ENCODE data around the gene PDE4D.
A peak's percentile ranks its signal among the peaks of the same experiment; 100 is the strongest.

The PDE4D gene

DNA sequence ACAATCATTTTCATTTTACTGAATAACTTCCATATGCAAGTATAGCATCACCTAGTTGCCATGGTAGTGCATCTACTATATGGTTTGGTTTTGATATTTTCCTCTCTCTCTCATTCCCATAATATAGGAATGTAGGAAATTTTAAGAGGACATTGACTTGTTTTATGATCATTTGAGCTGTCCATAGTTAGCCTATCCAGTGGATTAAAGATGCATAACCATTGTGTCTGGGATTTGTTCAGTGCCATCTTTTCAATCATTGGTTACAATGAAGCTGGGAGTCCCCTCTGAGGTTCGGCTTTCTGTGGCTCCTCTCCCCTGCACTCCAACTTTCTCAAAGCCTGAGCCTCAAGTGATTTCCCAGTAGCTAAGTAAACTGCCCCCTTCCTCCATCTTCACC lies 852.2 kb downstream of the PDE4D start:
- Mint-ChIP-seq H3K9me3 (peaks cover 8% of the 10 kb centered on the region), H3K36me3 (peaks cover 29% of the 10 kb centered on the region), H3K4me3 (peak overlapping the region; percentile 89), H3K27me3 (peaks cover 5% of the 10 kb centered on the region), H3K27ac (peak overlapping the region; percentile 60), H3K4me1 (peaks cover 29% of the 10 kb centered on the region)
- CTCF ChIA-PET = interaction anchor here (1.0 to 3.3 kb wide), 5 partner anchors 58 to 170 kb away, joined by 4 to 23 read pairs (median 9); no protein-coding TSS in a partner anchor
- no peak for DNase-seq

DNA sequence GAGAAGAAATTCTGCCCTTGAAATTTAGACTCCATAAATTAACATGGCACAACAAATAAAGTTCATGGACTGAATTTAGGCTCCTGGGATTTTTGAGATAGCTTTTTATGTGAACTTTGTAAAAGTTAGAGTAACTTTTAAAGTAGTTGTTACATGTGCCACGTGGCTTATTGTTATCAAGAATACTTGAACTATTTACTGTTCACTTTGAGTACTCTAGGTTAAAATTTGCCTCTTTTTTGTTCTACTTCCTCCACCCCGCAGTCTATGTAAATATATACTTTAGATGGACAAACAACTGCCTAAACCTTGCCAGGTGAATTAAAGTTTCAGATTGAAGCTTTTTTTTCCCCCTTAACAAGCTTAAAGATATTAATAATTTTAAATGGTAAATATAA lies 852.7 kb downstream of the PDE4D start:
- peak overlapping the region; percentile 89 for H3K4me3 Mint-ChIP-seq
- H3K27ac Mint-ChIP-seq = peak overlapping the region; percentile 99
- H3K27me3 Mint-ChIP-seq = peaks cover 5% of the 10 kb centered on the region

DNA sequence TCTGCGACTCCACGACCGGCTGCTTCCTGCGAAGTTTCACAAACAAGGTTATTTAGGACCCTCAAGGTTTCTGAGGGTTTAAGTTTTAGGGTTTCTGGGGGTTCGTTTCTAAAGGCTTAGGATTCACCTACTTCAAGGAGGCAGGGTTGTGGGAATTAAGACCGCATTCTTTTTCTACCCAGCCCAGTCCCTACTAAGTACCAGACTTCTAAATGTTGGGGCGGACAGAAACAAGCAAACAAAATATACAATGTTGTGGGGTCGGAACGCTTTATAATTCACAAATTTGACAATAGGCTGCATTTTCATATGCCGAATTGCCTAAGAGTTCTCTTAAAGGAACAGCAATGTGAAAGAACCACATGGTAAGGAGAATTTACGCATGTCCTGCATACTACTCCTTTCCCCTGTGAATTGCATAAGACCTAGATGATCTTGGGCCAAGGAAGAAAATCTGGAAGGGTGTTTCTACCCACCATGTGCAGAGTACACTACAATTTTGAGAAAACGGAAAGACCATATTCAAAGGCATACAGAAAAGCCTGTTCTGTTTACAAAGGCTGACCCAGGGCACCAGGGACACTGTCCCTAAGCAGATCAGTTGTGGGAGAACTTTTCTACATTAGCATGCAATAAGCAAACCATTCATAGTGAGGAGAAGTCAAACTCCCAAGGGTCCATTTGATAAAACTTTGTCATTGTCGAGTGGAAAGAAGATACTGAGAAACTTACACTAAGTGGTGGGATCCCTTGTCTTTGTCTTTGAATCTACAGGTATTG lies 853.3 kb downstream of the PDE4D start:
- Mint-ChIP-seq H3K27me3 (peaks cover 2% of the 10 kb centered on the region), H3K36me3 (peaks cover 39% of the 10 kb centered on the region), H3K4me1 (peaks cover 38% of the 10 kb centered on the region), H3K9me3 (peaks cover 8% of the 10 kb centered on the region), H3K27ac (peak overlapping the region; percentile 99), H3K4me3 (peak overlapping the region; percentile 89)
- CTCF ChIA-PET = interaction anchor here (1.0 to 3.3 kb wide), 6 partner anchors 59 to 135 kb away, joined by 4 to 23 read pairs (median 8); no protein-coding TSS in a partner anchor
- no peak for DNase-seq

More for the DNA sequence above, 852.7 kb downstream of the PDE4D start:
- CTCF ChIA-PET = interaction anchor here (1.0 to 3.3 kb wide), 4 partner anchors 58 to 134 kb away, joined by 4 to 23 read pairs (median 13); no protein-coding TSS in a partner anchor
- H3K36me3 Mint-ChIP-seq = peaks cover 33% of the 10 kb centered on the region
- H3K4me1 Mint-ChIP-seq = peaks cover 32% of the 10 kb centered on the region
- DNase-seq = no peak
- peaks cover 8% of the 10 kb centered on the region for H3K9me3 Mint-ChIP-seq

DNA sequence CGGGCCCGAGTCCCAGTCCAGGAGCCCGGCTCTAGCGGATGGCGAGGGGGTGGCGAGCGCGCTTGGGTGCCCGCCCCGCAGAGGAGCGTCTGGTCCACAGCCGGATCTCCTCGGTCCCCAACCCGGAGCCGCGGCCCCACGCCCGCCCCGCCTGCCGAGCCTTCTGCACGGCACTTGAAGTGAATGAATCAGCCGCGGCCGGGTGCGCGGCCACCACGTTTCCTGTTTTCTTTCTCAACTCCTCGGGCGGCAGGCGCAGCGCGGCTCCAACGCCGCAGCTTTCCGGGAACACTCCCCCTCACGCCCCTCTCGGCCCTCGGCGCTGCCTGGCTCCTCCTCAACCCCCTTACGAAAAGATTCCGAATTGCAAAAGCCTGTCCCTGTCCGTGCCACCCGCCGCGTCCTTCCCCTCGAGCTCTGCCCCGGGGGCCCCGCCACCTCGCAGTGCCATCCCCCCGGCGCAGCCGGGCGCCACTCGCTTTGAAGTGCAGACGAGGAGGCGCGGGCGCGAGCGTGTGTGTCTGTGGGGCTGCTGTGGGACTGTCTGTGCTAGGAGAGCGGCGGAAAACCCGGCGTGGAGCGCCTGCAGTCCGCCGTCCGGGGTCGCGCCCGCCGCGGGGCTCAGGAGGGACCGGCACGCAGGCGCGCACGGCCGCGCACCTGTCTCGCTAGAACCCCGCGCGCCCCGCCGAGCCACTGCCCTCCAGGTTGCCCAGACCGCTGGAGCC lies 854.1 kb downstream of the PDE4D start:
- DNase-seq = peak; percentile 95
- peaks cover 46% of the 10 kb centered on the region for H3K4me1 Mint-ChIP-seq
- CTCF ChIA-PET = interaction anchor here (0.9 to 1.8 kb wide), 3 partner anchors 87 to 136 kb away, joined by 3 to 8 read pairs (median 6); no protein-coding TSS in a partner anchor
- peaks cover 43% of the 10 kb centered on the region for H3K36me3 Mint-ChIP-seq
- peaks cover 4% of the 10 kb centered on the region for H3K9me3 Mint-ChIP-seq
- peak overlapping the region; percentile 89 for H3K4me3 Mint-ChIP-seq
- peak overlapping the region; percentile 99 for H3K27ac Mint-ChIP-seq
- H3K27me3 Mint-ChIP-seq = no peaks in the 10 kb centered on the region

DNA sequence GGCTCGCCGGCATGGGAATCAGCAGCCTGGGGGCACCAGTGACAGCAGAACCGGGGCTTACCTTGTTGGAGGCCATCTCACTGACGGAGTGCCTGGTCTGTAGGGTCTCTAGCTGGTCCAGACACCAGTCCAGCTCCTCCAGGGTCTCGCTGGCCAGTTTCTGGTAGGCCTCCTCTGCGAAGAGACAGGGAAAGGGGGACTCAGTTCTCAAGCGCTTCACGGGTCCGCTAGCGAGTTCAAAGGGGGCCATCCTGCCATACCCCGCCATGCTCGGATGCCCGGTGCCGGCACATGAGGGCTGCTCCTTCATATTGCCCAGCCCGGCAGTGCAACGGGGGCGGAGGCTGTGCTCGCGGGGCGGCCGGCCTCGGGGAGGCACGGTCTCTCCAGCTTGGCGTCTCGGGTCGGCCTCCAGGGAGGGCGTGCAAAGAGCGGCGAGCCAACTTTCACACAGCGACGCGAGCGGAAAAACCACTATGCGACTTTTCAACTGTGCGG lies 854.7 kb downstream of the PDE4D start:
- DNase-seq = no peak
- Mint-ChIP-seq H3K27me3 (no peaks in the 10 kb centered on the region), H3K9me3 (peaks cover 3% of the 10 kb centered on the region), H3K4me3 (peak overlapping the region; percentile 89), H3K36me3 (peaks cover 43% of the 10 kb centered on the region), H3K27ac (peak overlapping the region; percentile 99), H3K4me1 (peaks cover 49% of the 10 kb centered on the region)
- CTCF ChIA-PET = interaction anchor here (0.9 to 1.8 kb wide), 3 partner anchors 88 to 136 kb away, joined by 3 to 8 read pairs (median 6); no protein-coding TSS in a partner anchor

DNA sequence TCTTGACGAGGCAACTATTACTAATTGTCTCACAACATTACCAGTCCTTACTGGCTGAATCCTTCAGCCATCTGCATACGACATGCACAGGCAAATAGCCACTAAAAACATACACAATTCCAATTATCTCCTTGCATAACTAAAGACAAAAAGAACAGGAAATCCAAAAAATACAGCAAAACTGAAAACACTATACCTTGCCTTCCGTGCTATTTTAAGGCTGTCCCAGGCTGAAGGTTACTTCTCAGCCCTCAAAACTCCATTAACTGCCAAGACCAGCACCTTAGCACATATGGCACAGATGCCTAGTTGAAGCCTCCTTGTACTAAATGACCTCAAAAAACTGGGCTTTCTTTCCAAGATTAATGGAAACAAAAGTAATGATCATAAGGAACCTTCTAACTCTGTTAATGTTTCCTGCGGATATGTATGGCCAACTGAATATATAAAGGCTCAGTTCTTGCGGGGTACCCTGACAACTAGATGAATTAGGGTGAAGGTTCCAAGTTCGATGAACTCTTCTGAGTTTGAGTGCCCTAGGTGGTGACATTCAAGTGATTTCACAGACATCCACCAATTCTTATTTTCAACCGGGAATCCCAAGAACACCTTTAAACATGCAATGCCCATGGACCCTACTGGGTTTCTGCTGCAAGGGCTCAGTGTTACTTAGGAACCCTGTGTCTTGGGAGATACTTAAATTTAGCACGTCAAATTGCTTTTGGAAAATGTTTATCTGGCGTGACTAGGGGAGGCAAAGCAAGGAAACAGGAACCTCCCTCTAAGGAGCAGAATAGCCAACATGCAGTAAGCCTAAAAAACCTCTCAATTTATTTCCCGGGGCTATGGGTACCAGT lies 855.4 kb downstream of the PDE4D start:
- Mint-ChIP-seq H3K4me1 (peaks cover 53% of the 10 kb centered on the region), H3K9me3 (no peaks in the 10 kb centered on the region), H3K36me3 (peaks cover 48% of the 10 kb centered on the region), H3K27ac (peak overlapping the region; percentile 99), H3K4me3 (peak overlapping the region; percentile 89), H3K27me3 (no peaks in the 10 kb centered on the region)
- CTCF ChIA-PET = interaction anchor here (0.9 to 7.2 kb wide), 4 partner anchors 88 to 137 kb away, joined by 3 to 136 read pairs (median 24); no protein-coding TSS in a partner anchor
- peak; percentile 21 for DNase-seq

DNA sequence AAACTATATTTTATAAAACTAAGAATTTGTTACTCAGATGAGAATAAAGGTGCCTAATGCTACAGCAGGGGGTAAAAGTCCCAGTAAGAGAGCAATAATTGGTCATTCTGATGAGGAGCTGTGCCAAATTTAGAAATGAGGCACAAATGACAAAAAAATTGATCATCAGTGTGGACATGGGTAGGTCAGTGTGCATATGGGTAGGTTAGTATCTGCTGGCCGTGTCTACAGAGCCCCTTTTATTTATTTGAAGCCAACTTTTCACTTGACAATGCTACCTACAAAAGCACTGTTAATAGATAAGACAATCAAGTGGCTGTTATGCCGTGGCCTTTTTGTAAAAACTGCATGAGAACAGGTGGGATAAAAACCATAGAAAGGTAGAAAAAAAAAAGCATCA lies 856.1 kb downstream of the PDE4D start:
- peaks cover 56% of the 10 kb centered on the region for H3K4me1 Mint-ChIP-seq
- DNase-seq = no peak
- H3K36me3 Mint-ChIP-seq = peaks cover 54% of the 10 kb centered on the region
- H3K9me3 Mint-ChIP-seq = no peaks in the 10 kb centered on the region
- peak overlapping the region; percentile 99 for H3K27ac Mint-ChIP-seq
- CTCF ChIA-PET = interaction anchor here (2.7 to 7.2 kb wide), 4 partner anchors 87 to 151 kb away, joined by 8 to 136 read pairs (median 41); no protein-coding TSS in a partner anchor
- H3K27me3 Mint-ChIP-seq = no peaks in the 10 kb centered on the region
- peak overlapping the region; percentile 89 for H3K4me3 Mint-ChIP-seq

DNA sequence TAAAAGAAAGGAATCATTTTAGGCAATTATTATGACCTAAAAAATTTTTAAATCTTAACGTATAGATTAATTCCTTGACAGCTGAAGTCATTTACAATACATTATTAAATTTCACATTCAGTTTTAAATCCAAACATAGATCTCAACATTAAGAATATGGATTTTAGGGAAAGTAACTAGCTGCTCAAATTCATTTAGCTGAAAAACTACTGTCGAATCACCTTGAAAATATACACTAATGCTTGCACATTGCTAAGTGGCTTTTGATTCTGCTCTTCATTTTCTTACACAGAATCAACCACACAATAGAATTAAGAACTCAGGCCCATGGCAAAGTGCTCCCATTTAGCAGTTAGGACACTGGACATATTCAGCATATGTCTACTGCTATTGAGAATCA lies 856.5 kb downstream of the PDE4D start:
- Mint-ChIP-seq H3K4me3 (peak overlapping the region; percentile 89), H3K27me3 (no peaks in the 10 kb centered on the region), H3K36me3 (peaks cover 57% of the 10 kb centered on the region), H3K9me3 (no peaks in the 10 kb centered on the region), H3K27ac (peak overlapping the region; percentile 99), H3K4me1 (peaks cover 55% of the 10 kb centered on the region)
- DNase-seq = no peak
- CTCF ChIA-PET = interaction anchor here (0.8 to 7.2 kb wide), 7 partner anchors 49 to 151 kb away, joined by 3 to 136 read pairs (median 8); no protein-coding TSS in a partner anchor

DNA sequence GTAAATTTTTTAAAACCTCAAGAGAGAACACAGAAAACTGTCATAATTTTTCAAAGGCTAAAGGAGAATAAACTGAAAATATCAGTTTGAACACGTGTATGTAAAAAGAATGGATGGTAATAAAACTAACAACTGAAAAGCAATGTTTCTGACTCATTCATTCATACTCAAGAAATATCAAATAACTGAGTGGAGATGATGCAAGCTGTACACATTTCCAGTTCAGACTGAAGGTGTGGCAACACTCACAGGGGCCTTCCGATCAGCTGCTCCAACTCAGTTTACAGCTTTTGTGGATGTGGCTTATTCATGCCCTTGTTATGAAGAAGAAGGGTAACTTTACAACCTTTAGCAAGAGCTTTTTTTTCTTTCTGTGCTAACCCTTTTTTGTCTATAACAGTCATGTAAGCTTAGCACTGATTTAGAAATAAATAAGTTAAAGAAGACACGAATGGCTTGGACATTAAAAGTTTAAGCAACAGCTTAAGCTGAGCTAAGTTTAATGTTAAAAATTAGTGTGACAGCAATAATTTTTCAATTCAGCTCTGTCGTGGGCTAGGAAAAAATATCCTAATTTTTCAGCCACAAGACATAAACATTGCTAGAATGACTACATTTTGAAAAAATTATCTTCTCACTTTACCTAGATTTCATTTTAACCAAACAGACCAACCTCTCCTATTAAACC lies 857.1 kb downstream of the PDE4D start:
- peaks cover 60% of the 10 kb centered on the region for H3K36me3 Mint-ChIP-seq
- peak overlapping the region; percentile 99 for H3K27ac Mint-ChIP-seq
- peak overlapping the region; percentile 89 for H3K4me3 Mint-ChIP-seq
- no peaks in the 10 kb centered on the region for H3K9me3 Mint-ChIP-seq
- peaks cover 52% of the 10 kb centered on the region for H3K4me1 Mint-ChIP-seq
- no peaks in the 10 kb centered on the region for H3K27me3 Mint-ChIP-seq
- CTCF ChIA-PET = interaction anchor here (0.8 to 7.2 kb wide), 13 partner anchors 8 to 150 kb away, joined by 3 to 136 read pairs (median 5); no protein-coding TSS in a partner anchor
- peak; percentile 60 for DNase-seq

DNA sequence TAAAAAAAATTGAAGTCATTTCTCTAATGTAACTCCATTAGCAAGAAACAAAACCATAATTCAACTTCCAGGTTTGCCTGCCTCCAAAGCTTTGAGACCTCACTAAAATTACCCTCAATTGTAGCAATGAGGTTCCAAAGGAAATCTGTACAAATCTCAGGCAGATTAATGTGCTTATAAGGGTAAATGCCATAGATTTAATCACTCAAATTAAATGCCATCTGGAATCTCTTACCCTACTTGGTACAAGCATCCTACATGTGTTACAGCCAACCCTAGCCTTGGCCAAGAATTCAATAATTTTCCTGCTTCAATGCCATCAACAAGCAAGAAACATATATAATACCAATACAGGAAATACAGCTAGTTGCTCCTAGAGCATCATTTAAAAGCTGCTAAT lies 857.8 kb downstream of the PDE4D start:
- Mint-ChIP-seq H3K9me3 (no peaks in the 10 kb centered on the region), H3K27me3 (no peaks in the 10 kb centered on the region), H3K27ac (peak overlapping the region; percentile 99), H3K4me1 (peaks cover 49% of the 10 kb centered on the region), H3K4me3 (peak overlapping the region; percentile 89), H3K36me3 (peaks cover 64% of the 10 kb centered on the region)
- DNase-seq = no peak
- CTCF ChIA-PET = interaction anchor here (0.5 to 7.2 kb wide), 22 partner anchors 9 to 166 kb away, joined by 3 to 136 read pairs (median 5); no protein-coding TSS in a partner anchor

DNA sequence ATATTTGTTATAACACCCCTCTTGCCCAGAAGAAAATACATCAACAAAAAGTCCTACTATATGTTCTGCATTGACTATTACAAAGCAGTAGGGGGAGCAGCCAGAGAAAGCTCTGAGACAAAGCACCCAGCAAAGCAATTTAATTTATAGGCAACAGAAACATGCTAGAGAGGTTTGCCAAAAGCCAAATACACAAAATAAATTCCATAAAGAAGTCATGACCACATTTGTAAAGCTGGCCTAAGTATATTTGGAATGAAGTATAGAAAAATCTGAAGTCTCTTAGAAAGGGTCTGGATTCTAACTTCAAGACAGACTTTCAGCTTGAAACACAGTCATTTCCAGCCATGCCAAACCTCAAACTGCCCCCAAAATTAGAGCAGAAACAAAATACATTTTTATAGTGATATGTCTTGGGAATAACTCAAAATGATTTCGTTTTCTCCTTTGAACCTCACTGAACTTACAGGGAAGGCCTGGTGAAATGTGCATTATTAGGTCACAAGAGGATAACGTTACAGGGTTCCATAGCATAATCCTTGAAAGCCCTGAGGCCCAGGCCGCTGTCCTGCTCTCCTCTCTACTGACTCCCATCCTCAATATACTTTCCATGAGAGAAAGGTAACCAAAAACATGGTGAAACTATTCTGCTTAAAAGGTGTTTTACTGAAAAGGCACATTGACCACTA lies 858.9 kb downstream of the PDE4D start:
- CTCF ChIA-PET = interaction anchor here (0.6 to 7.2 kb wide), 24 partner anchors 10 to 167 kb away, joined by 3 to 136 read pairs (median 5); no protein-coding TSS in a partner anchor
- H3K36me3 Mint-ChIP-seq = peaks cover 74% of the 10 kb centered on the region
- peaks cover 53% of the 10 kb centered on the region for H3K4me1 Mint-ChIP-seq
- H3K27me3 Mint-ChIP-seq = no peaks in the 10 kb centered on the region
- peaks cover 2% of the 10 kb centered on the region for H3K9me3 Mint-ChIP-seq
- peak; percentile 34 for DNase-seq
- H3K4me3 Mint-ChIP-seq = peak overlapping the region; percentile 89
- H3K27ac Mint-ChIP-seq = peak overlapping the region; percentile 99

Data from activated naive CD4-positive, alpha-beta T cell treated with anti-CD3 and anti-CD28 coated beads, Interleukin-2, amount 10 ng/mL, durations not matched to agents 7 days and 5 days (primary cell).